ENCODE results near the gene KCNK18.

The KCNK18 gene

DNA sequence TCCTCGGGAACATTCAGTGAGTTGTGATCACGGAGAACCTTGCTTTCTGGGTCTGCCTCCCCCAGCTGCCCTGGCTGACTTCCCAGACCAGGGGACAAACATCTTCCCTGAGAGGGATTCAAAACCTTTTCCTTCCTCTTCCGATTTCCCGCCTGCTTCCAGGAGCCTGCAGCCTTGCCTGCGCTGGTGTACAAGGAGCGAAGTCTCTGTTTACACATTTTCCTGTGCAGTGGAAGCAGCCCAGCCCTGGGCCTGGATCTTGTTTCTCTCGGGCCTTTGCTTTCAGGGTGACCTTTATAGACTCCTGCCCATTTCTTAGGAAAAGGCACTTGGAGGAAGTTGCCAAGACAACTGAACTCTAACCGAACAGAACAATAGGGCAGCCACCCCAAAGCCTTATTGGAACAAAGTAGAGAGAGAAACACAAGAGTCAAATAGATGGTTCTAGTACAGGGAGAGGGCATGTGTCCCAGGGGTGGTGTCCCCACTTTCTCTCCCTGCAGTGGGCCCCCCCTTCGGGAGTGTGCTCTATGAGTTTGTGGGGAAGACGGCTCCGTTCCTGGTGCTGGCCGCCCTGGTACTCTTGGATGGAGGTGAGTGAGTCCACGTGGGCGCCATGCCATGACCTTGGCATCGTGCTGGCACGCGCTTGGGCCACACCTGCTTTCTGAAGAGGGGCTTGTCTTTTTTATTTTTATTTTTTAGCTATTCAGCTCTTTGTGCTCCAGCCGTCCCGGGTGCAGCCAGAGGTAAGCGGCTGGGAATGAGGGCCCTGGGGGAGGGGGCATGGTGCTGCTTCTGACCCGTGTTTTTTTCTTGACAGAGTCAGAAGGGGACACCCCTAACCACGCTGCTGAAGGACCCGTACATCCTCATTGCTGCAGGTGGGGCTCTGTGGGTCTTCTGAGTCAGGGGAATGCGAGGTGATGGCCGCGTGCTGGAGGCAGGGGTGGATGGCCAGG lies 57.8 kb downstream of the KCNK18 start:
- TF ChIP-seq, protein P1, sequence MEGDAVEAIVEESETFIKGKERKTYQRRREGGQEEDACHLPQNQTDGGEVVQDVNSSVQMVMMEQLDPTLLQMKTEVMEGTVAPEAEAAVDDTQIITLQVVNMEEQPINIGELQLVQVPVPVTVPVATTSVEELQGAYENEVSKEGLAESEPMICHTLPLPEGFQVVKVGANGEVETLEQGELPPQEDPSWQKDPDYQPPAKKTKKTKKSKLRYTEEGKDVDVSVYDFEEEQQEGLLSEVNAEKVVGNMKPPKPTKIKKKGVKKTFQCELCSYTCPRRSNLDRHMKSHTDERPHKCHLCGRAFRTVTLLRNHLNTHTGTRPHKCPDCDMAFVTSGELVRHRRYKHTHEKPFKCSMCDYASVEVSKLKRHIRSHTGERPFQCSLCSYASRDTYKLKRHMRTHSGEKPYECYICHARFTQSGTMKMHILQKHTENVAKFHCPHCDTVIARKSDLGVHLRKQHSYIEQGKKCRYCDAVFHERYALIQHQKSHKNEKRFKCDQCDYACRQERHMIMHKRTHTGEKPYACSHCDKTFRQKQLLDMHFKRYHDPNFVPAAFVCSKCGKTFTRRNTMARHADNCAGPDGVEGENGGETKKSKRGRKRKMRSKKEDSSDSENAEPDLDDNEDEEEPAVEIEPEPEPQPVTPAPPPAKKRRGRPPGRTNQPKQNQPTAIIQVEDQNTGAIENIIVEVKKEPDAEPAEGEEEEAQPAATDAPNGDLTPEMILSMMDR (IDR thresholded peaks at IDR 0.05; ENCODE audit: low read depth, low read length), result no peak
- DNase-seq (ENCODE audit: extremely low read depth, low read depth), result no peak

DNA sequence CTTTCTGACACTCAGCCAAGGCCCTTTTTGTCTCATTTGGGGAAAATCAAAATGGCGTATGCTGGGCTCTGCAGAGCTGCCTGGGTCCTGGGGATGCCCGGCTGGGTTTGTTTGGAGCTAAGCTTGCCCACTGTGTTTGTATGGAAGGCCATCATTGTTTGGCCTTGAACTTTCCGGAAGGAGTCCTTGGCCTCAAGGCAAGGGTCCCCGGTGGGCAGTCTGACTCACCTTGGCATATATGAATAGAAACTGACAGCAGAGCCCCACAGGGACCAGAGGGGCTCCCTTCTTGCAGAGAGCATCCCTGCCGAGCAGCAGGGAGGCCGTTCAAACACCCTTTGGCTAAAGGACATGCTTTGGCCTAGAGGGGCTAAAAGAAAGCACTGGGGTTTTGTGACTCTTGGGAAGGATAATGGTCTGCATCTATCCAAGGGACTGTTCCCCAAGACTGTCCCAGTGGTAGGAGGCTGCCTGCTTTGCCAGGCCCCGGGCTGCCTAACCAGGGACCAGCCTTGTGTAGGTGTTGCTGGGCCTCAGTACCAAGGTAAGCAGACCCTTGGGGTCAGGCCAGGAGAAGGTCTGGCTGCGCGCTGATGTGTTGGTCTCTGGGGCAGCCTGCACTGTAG lies 58.7 kb downstream of the KCNK18 start:
- DNase-seq (ENCODE audit: extremely low read depth, low read depth), result no peak
- TF ChIP-seq, protein P1 (IDR thresholded peaks at IDR 0.05; ENCODE audit: low read depth, low read length), result no peak

DNA sequence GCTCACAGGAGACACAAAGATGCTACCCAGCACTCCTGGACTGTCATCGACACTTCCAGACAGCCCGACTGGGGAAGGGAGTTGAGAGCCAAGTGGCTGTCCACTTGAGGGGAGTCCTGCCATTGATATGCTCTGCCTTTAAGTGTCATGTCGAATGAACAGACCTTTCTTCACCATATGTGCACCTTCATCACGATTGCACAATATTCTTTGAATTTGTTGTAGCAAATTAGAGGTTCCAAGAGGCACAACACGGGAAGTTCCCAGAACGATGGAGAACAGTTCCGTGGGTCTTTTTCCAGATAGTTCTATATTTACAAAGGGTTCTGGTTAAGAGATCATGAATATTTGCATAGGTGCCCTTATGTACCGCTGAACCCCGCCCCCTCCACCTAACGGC lies 59.6 kb downstream of the KCNK18 start:
- no peak for DNase-seq (ENCODE audit: extremely low read depth, low read depth)
- TF ChIP-seq, protein P1 (IDR thresholded peaks at IDR 0.05; ENCODE audit: low read depth, low read length), result no peak

DNA sequence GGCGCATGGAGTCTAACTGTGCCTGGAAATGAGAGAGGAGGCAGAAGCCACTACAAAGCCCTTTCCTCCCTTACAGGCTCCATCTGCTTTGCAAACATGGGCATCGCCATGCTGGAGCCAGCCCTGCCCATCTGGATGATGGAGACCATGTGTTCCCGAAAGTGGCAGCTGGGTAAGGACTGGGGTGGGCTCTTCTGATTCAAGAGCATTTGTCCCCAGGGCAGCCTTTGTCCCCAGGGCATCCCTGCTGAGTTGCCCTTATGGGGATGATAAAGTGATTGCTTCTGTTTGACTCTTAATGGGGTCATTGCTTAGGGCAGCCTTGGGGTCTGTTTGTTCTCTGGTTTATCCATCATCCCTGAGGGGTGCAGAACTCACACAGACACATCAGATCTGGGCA lies 60.4 kb downstream of the KCNK18 start:
- TF ChIP-seq, protein P1 (IDR thresholded peaks at IDR 0.05; ENCODE audit: low read depth, low read length), result no peak
- DNase-seq (ENCODE audit: extremely low read depth, low read depth), result no peak

DNA sequence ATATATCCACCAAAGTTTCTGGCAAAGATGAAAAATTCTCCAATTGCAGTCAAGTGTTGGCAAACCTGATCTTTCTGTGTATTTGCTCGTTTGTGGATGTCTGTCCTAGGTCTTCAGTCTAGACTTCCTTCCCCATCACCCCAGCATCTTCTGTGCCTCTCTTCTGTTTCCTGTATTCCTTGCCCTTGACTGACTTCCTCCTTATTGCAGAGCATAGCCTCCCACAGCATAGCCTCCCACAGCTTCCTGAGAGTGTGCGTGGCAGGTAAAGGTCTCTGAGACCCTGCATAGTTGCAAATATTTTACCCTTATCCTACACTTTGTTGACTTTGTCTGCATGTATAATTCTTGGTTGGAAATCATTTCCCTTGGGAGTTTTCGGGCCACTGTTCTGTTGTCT lies 62.0 kb downstream of the KCNK18 start:
- no peak for DNase-seq (ENCODE audit: extremely low read depth, low read depth)
- TF ChIP-seq, protein P1 (IDR thresholded peaks at IDR 0.05; ENCODE audit: low read depth, low read length), result no peak

All from AG09319 (cell line).